Esophagus (tissue), 2 donors: Measurements from ENCODE around the gene TAF6L. TPM values are rescaled to one million over a fixed set of nuclear protein-coding genes. Genes with fewer than 3 reads are reported as not detected.

Experiments used
- H3K27ac ChIP-seq, 2 donors: one replicate each; pipeline ENCODE4 v1.5.1; 2013; ENCODE audit warnings: low read depth in 2 of 2, mild to moderate bottlenecking in 2 of 2, inconsistent platforms in 1 of 2, low read length in 1 of 2, moderate library complexity in 1 of 2
- H3K27me3 ChIP-seq, 2 donors: one replicate each; pipeline ENCODE4 v1.6.1; 2013; ENCODE audit warnings: low read length in 2 of 2, control low read depth in 1 of 2, mild to moderate bottlenecking in 1 of 2; ENCODE audit not compliant: insufficient read depth in 2 of 2, control insufficient read depth in 1 of 2
- H3K36me3 ChIP-seq, 2 donors: one replicate each; pipeline ENCODE4 v1.6.1; 2013; ENCODE audit warnings: low read length in 1 of 2; ENCODE audit not compliant: control insufficient read depth in 2 of 2, insufficient read depth in 2 of 2
- H3K4me1 ChIP-seq, 2 donors: one replicate each; pipeline ENCODE4 v1.6.1; 2013; ENCODE audit warnings: low read length in 1 of 2; ENCODE audit not compliant: control insufficient read depth in 2 of 2, insufficient read depth in 2 of 2
- H3K4me3 ChIP-seq, 2 donors: one replicate each; pipeline ENCODE4 v1.5.1; 2013; ENCODE audit warnings: low read length in 2 of 2, mild to moderate bottlenecking in 2 of 2, low read depth in 1 of 2, moderate library complexity in 1 of 2
- H3K9me3 ChIP-seq, 2 donors: one replicate each; pipeline ENCODE4 v1.6.1; 2013; ENCODE audit warnings: mild to moderate bottlenecking in 2 of 2, low read depth in 1 of 2, low read length in 1 of 2, moderate library complexity in 1 of 2; ENCODE audit not compliant: control insufficient read depth in 2 of 2, insufficient read depth in 1 of 2
- WGBS, 2 donors: extraction: QIAGEN DNeasy Blood & Tissue Kit; methylation state at CpG; one replicate each; pipeline ENCODE4 v1.1.7; 2013; 5-methylcytosine and 5-hydroxymethylcytosine counted together
- polyA plus RNA-seq, 2 donors: library from polyadenylated mRNA; stranded (reverse); fragments of 200-250 nt; gene quantifications; one replicate each; pipeline ENCODE4 v1.2.3, GENCODE V29; 2013
- donor health status: healthy with polysubstance abuse.
- donor health status: Bipolar disorder and iron deficiency.

The TAF6L gene
- polyA plus RNA-seq, 2 donors = 17.0 to 21.6 TPM

DNA sequence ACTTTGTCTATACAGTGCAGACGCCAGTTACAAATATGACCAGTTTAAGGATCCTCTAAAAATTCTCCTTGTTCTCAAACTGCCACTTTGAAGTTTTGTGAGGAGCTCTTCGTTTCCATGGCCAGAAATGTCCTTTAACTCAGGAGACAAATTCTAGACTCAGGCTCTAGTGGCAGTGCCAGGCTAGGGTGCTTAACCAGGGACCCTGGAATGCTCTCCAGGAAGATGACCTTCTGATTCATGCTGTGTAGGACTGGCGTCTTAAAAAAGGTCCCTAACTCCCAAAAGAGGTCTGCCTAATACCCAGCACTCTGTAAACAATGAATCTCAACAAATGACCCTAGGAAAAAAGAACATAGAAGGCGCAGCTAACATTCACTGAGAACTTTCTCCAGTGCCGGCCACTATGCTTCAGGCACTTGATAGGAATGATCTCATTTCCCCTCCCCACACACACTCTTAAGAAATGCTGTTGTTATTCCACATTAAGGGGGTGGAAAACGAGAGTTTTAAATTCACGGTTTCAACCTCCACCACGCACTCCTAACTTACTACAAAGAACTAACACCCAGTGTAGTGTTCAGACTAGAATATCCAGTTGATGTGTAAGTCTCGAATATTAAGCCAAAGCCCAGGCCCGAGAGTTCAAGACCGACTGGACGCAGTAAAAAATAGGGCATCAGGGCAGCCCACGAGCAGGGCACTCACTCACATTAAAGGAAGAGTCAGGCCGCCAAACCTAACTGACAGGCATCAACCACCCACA is 33.3 kb downstream of the TAF6L start:
- H3K9me3 ChIP-seq = no peaks in the 10 kb centered on the region
- H3K27ac ChIP-seq = peak overlapping the region; percentile 84 to 95
- no peaks in the 10 kb centered on the region for H3K27me3 ChIP-seq
- peaks cover 14 to 23% of the 10 kb centered on the region in 2 donors for H3K36me3 ChIP-seq
- peaks cover 0 to 9% of the 10 kb centered on the region in 2 donors for H3K4me1 ChIP-seq
- 2 to 3% methylated on average over 14 of the region's 14 CpGs for WGBS, 2 donors
- H3K4me3 ChIP-seq = peak overlapping the region; percentile 80 to 91

DNA sequence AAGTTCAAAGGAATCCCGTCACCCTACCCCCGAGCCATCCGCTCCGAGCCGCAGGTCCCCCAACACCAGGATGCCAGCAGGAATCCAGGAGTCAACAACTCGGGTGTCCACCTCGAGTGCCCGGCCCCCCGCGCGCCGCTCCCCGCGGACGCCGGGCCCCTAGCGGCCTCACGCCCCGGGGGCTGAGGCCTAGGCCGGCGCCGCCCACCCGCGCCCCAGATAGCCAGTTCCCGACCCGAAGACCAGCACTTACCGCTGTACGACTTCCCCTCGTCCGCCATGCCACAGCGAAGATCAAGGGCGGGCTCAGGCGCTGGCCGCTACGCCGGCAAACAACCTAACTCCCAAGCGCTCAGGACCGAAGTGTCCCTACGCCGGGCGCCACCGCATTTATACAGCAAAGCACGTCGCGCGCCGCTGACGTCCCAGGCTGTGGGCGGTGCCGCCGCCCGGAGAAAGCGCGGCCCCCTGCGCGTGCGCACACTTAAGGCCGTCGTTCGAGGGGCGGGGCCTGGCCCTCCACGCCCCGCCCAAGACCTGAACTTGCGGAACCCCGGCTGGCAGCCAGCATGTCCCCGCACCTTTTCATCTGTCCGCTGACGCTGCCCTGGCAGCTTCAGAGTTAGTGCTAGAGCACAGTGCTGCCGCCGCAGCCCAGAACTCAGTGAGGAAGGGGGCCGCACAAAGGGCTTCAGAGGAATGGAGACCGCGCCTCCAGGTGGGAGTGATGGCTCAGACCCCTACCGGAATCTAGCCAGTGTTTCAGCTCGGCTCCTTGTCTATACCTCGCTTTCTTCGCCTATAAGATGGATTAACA is 34.1 kb downstream of the TAF6L start, which contains the start of gene NXF1:
Gene NXF1, minus strand, starts transcription at position 365 of the 817 bp plus-strand sequence. Its CDS starts 84 bp downstream, at position 281.
- Histone ChIP-seq H3K4me3 (peak within 1 kb of the TSS; percentile 80 to 91), H3K4me1 (peaks cover 0 to 9% of the 10 kb centered on the region in 2 donors), H3K9me3 (no peaks in the 10 kb centered on the region), H3K27ac (peak within 1 kb of the TSS; percentile 92 to 95), H3K36me3 (peaks cover 7 to 15% of the 10 kb centered on the region in 2 donors), H3K27me3 (no peaks in the 10 kb centered on the region)
- 0 to 1% methylated on average over 74 to 77 of the region's 77 CpGs for whole genome bisulfite sequencing, 2 donors

DNA sequence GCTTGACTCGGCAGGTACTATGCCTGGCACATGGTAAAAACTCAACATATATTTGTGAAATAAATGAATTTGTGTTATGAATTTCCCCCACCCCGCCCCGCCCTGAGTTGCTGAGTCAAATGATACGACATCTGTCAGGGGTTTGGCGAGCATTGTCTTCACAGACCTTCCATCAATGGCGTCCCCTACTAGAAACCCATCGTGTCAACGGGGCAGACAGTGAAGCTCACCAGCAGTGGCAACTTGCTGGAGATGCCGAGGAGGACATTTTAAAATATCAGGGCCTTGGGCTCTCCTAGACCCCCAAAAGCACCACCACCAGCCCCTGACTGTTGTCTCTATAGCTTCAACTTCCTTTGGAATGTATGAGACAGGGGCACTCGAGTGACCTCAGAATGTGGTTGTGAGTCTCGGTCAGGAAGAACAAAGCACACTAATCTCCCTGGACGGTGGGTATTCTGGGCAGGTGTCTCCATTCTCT is 34.8 kb downstream of the TAF6L start:
- H3K27ac ChIP-seq = peak overlapping the region; percentile 92 to 94
- WGBS, 2 donors = 18 to 21% methylated on average over 12 of the region's 12 CpGs
- no peaks in the 10 kb centered on the region for H3K27me3 ChIP-seq

DNA sequence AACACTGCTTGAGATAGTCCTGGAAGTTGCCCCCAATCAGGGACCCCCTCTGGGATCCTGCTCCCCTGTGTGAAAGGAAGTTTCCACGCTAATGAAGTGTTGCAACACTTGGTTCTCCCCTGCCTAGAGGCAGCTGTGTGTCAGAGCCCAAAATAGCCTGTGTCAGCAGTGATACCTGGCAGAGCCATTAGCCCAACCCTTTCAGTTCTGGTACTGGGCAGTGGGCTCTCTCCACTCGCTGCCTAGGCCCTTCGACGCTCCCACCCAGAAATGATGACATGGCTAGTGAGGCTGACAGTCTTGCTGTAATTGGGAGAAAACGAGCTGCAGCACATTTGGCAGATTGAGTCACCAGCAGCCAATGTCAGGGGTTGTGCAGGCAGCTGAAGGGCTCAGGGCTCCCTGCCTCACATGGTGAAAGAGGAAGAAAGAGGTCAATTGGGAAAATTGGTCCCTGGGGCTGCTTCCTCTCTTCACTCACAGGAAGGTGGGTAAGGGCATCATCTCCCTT is 35.5 kb downstream of the TAF6L start:
- peaks cover 4% of the 10 kb centered on the region in 2 donors for H3K36me3 ChIP-seq
- H3K27ac ChIP-seq = peak overlapping the region; percentile 83 to 92
- no peaks in the 10 kb centered on the region for H3K9me3 ChIP-seq
- 45 to 60% methylated on average over 5 of the region's 5 CpGs for WGBS, 2 donors
- H3K4me1 ChIP-seq = peaks cover 0 to 9% of the 10 kb centered on the region in 2 donors
- no peak overlapping the region for H3K4me3 ChIP-seq
- no peaks in the 10 kb centered on the region for H3K27me3 ChIP-seq

More for the DNA sequence above, 34.8 kb downstream of the TAF6L start:
- peaks cover 0 to 9% of the 10 kb centered on the region in 2 donors for H3K4me1 ChIP-seq
- no peaks in the 10 kb centered on the region for H3K9me3 ChIP-seq
- H3K4me3 ChIP-seq = peak overlapping the region; percentile 80 to 91
- peaks cover 6 to 11% of the 10 kb centered on the region in 2 donors for H3K36me3 ChIP-seq

DNA sequence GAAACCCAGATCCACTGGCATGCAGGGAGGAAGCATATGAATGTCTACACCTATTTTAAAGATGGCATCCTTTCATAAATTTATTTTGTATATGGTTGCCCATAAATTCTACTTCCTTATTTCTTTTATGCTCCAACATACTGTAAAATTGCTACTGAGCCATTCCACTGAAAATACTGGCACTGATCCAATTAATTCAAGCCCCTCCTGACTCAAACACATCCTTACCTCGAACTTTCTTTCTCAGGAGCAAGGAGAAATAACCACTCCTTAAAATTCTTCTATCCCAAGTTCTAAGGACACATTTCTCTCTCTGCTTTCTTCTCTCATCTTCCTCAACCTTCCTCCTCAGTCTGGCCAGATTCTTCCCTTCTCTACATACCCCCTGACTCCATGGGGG is 39.6 kb downstream of the TAF6L start:
- WGBS, 2 donors = 25 to 44% methylated on average over 1 of the region's 1 CpG

DNA sequence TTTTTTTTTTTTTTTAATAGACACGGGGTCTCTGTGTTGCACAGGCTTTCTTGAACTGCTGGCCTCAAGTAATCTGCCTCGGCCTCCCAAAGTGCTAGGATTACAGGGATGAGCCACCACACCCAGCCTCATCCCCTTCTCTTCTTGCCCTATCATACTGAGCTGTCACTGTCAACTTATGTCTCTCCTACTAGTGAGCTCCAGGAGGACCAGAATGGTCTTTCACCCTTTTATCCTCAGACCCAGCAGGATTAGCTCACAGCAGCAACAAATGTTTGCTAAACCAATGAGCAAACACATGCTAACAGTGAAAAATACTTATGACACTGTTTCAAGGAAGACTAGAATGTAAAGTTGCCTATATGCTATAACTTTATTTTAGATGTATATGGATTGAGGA is 40.5 kb downstream of the TAF6L start:
- Histone ChIP-seq H3K4me1 (peaks cover 0 to 2% of the 10 kb centered on the region in 2 donors), H3K9me3 (no peaks in the 10 kb centered on the region), H3K4me3 (no peak overlapping the region), H3K36me3 (no peaks in the 10 kb centered on the region), H3K27me3 (no peaks in the 10 kb centered on the region), H3K27ac (no peak overlapping the region)
- 68 to 79% methylated on average over 2 of the region's 2 CpGs for WGBS, 2 donors

More for the DNA sequence above, 39.6 kb downstream of the TAF6L start:
- Histone ChIP-seq H3K27ac (no peak overlapping the region), H3K4me1 (peaks cover 0 to 9% of the 10 kb centered on the region in 2 donors), H3K36me3 (no peaks in the 10 kb centered on the region), H3K9me3 (no peaks in the 10 kb centered on the region), H3K27me3 (no peaks in the 10 kb centered on the region), H3K4me3 (no peak overlapping the region)

DNA sequence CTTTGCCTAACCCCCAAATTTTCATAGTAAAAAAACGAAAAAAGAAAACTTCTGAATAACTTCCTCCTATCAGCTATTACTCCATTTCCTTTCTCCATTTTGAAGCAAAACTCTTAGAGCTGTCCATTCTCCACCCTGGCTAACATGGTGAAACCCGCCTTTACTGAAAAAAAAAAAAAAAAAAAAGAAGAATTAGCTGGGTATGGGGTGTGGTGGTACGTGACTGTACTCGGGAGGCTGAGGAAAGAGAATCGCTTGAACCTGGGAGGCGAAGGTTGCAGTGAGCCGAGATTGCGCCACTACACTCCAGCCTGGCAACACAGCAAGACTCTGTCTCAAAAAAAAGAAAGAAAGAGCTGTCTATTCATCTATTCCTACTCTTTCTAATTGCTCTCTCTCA is 45.4 kb downstream of the TAF6L start:
- H3K36me3 ChIP-seq = peaks cover 0 to 2% of the 10 kb centered on the region in 2 donors

DNA sequence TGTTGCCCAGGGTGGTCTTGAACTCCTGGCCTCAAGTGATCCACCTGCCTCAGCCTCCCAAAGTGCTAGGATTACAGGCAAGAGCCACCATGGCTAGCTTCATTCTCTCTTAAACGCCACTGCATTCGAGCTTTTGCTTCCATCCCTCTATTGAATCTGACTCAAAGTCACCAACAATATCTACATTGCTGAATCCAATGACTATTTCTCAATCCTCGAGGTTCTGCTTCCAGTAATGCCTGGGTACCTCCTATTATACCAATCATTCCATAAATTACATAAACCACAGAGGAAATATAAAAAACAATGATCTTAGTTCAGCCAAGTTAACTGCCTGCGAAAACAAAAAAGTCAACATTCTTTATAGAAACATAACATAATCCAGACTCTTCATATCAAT is 45.9 kb downstream of the TAF6L start:
- Histone ChIP-seq H3K36me3 (peaks cover 0 to 5% of the 10 kb centered on the region in 2 donors), H3K4me1 (no peaks in the 10 kb centered on the region), H3K4me3 (no peak overlapping the region), H3K9me3 (no peaks in the 10 kb centered on the region), H3K27me3 (no peaks in the 10 kb centered on the region), H3K27ac (no peak overlapping the region)
- 89 to 90% methylated on average over 4 of the region's 4 CpGs for WGBS, 2 donors

More for the DNA sequence above, 45.4 kb downstream of the TAF6L start:
- no peak overlapping the region for H3K27ac ChIP-seq
- 81 to 83% methylated on average over 8 of the region's 8 CpGs for WGBS, 2 donors
- no peaks in the 10 kb centered on the region for H3K4me1 ChIP-seq
- no peaks in the 10 kb centered on the region for H3K9me3 ChIP-seq
- H3K27me3 ChIP-seq = no peaks in the 10 kb centered on the region
- H3K4me3 ChIP-seq = no peak overlapping the region

DNA sequence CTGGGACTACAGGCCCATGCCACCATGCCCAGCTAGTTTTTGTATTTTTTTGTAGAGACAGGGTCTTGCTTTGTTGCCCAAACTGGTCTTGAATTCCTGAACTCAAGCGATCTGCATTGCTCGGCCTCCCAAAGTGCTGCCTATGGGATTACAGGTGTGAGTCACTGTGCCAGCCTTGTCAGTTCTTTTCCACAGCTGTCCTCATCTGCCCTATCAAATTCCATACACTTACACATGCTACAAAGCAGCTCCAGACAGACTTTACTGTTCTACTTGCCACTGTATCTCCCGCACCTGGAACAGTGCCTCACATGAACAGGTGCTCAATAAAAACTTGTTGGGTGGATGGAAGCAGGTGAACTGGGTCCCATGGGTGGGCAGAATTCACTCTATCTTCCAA is 52.5 kb downstream of the TAF6L start:
- Histone ChIP-seq H3K9me3 (no peaks in the 10 kb centered on the region), H3K4me1 (no peaks in the 10 kb centered on the region), H3K36me3 (peaks cover 21 to 33% of the 10 kb centered on the region in 2 donors), H3K4me3 (no peak overlapping the region), H3K27ac (no peak overlapping the region), H3K27me3 (no peaks in the 10 kb centered on the region)
- WGBS, 2 donors = 91 to 92% methylated on average over 3 of the region's 3 CpGs
